HCT116 (cell line): ENCODE measurements around the gene GORASP1. TPM values are rescaled to one million over a fixed set of nuclear protein-coding genes. Genes with fewer than 3 reads are reported as not detected.

Source experiments
- ATAC-seq: fragments of 200-7000 bp; cut with Tn5 transposase; 2 replicates; pipeline ENCODE4 v1.9.1; 2020; ENCODE audit warnings: mild to moderate bottlenecking, moderate library complexity
- BruUV-seq: library from RNA; stranded (reverse); fragments of 400-500 nt; replicated peaks from 2 replicates; lab custom pipeline; 2021; lab: Mats Ljungman, UMichigan
- CTCF ChIA-PET: fragments of 300-600 bp; sonication (Branson Sonifier 250); formaldehyde crosslinking; loops from one replicate; lab custom pipeline; 2021; ENCODE audit warnings: antibody characterized with exemption; lab: Charles Lee
- POLR2A ChIA-PET: fragments of 300-600, 350-600 bp; sonication (Branson Sonifier 250); formaldehyde crosslinking; loops from one replicate; lab custom pipeline; 2021; ENCODE audit warnings: antibody characterized with exemption; lab: Charles Lee
- RAD21 ChIA-PET, 2 experiments: fragments of 300-600 bp; sonication (Branson Sonifier 250); formaldehyde crosslinking; loops; one replicate each; lab custom pipeline; 2023; ENCODE audit warnings: low total read pairs in 2 of 2; ENCODE audit not compliant: uncharacterized antibody in 2 of 2, unreplicated experiment in 2 of 2, low non-redundant PET in 1 of 2; lab: Charles Lee
- DNase-seq: peaks from one replicate; pipeline ENCODE4 v3.0.0-alpha.2; 2010; ENCODE audit warnings: low read depth, low spot score
- H2AFZ ChIP-seq: fragments of 200-600 bp; shearing (Covaris generic), sonication (generic); 2 replicates; pipeline ENCODE4 v1.6.1; 2017; ENCODE audit warnings: low read depth, mixed run types, mixed read lengths, antibody characterized with exemption, low read length; ENCODE audit not compliant: poor library complexity, severe bottlenecking
- H3K27ac ChIP-seq: 2 replicates; pipeline ENCODE4 v1.5.1; 2012; ENCODE audit warnings: low read depth, low read length
- H3K27me3 ChIP-seq: fragments of 200-600 bp; sonication (generic); 2 replicates; pipeline ENCODE4 v1.6.1; 2016; ENCODE audit warnings: mixed run types, low read length, mixed read lengths; ENCODE audit not compliant: insufficient read depth
- H3K36me3 ChIP-seq, 2 experiments: fragments of 200-500 bp in 1 of 2; fragments of 200-600 bp in 1 of 2; sonication (Bioruptor generic) in 1 of 2; sonication (generic) in 1 of 2; 2 replicates each; pipeline versions ENCODE4 v1.5.1 to v1.6.1; 2014 to 2016; ENCODE audit warnings: low read length in 2 of 2, inconsistent platforms in 1 of 2, mixed read lengths in 1 of 2, mixed run types in 1 of 2; ENCODE audit not compliant: insufficient read depth in 2 of 2, control insufficient read depth in 1 of 2
- H3K4me1 ChIP-seq, 2 experiments: fragments of 200-600 bp in 1 of 2; sonication (generic) in 1 of 2; 2 replicates each; pipeline versions ENCODE4 v1.5.1 to v1.6.1; 2012 to 2017; ENCODE audit warnings: low read length in 2 of 2, inconsistent platforms in 1 of 2, mild to moderate bottlenecking in 1 of 2, mixed read lengths in 1 of 2, mixed run types in 1 of 2, moderate library complexity in 1 of 2; ENCODE audit not compliant: insufficient read depth in 2 of 2, control insufficient read depth in 1 of 2
- H3K4me2 ChIP-seq: fragments of 200-600 bp; sonication (generic); 2 replicates; pipeline ENCODE4 v1.6.1; 2017; ENCODE audit warnings: mixed run types, low read length, mixed read lengths
- H3K4me3 ChIP-seq, 2 experiments: fragments of 200-600 bp in 1 of 2; sonication (generic) in 1 of 2; replicated peaks in 1 of 2; 2 replicates each; pipeline ENCODE4 v1.5.1; 2011 to 2016; ENCODE audit warnings: low read length in 2 of 2, control low read depth in 1 of 2, low read depth in 1 of 2, mild to moderate bottlenecking in 1 of 2, mixed read lengths in 1 of 2, mixed run types in 1 of 2
- H3K79me2 ChIP-seq: fragments of 200-600 bp; sonication (generic); 2 replicates; pipeline ENCODE4 v1.6.1; 2017; ENCODE audit warnings: mild to moderate bottlenecking, mixed run types, low read length, moderate library complexity, mixed read lengths; ENCODE audit not compliant: insufficient read depth
- H3K9ac ChIP-seq: fragments of 200-600 bp; sonication (generic); 2 replicates; pipeline ENCODE4 v1.6.1; 2016; ENCODE audit warnings: low read length, mixed read lengths
- H3K9me2 ChIP-seq: fragments of 200-600 bp; sonication (generic), shearing (Covaris generic); 2 replicates; pipeline ENCODE4 v1.6.1; 2017; ENCODE audit warnings: mixed run types, mild to moderate bottlenecking, moderate library complexity; ENCODE audit not compliant: insufficient read depth
- H3K9me3 ChIP-seq, 2 experiments: fragments of 200-500 bp in 1 of 2; fragments of 200-600 bp in 1 of 2; sonication (Bioruptor generic) in 1 of 2; sonication (generic) in 1 of 2; 2 replicates each; pipeline ENCODE4 v1.6.1; 2014 to 2017; ENCODE audit warnings: low read length in 2 of 2, mixed read lengths in 2 of 2, inconsistent platforms in 1 of 2, low read depth in 1 of 2, mild to moderate bottlenecking in 1 of 2, mixed run types in 1 of 2, moderate library complexity in 1 of 2; ENCODE audit not compliant: control insufficient read depth in 1 of 2, insufficient read depth in 1 of 2
- H4K20me1 ChIP-seq: fragments of 200-600 bp; sonication (generic), shearing (Covaris generic); 2 replicates; pipeline ENCODE4 v1.6.1; 2017; ENCODE audit warnings: mixed run types, mild to moderate bottlenecking, moderate library complexity; ENCODE audit not compliant: insufficient read depth
- CTCF ChIP-seq, 3 experiments: fragments of 200-600 bp in 1 of 3; sonication (generic) in 1 of 3; IDR thresholded peaks in 2 of 3; conservative IDR thresholded peaks in 1 of 3; 2 replicates each; pipeline ENCODE4 v1.5.1; 2012 to 2017; ENCODE audit warnings: low read depth in 2 of 3, low read length in 2 of 3, antibody characterized with exemption in 1 of 3, borderline replicate concordance in 1 of 3, control low read depth in 1 of 3, mild to moderate bottlenecking in 1 of 3, mixed read lengths in 1 of 3, mixed run types in 1 of 3, moderate library complexity in 1 of 3; ENCODE audit not compliant: insufficient read depth in 1 of 3
- JUND ChIP-seq: IDR thresholded peaks from 2 replicates; pipeline ENCODE4 v1.6.1; 2012
- POLR2A ChIP-seq: IDR thresholded peaks from 2 replicates; pipeline ENCODE4 v1.7.0; 2011; ENCODE audit warnings: borderline replicate concordance; ENCODE audit not compliant: insufficient read depth, insufficient read length; ENCODE audit errors: extremely low read depth
- SP1 ChIP-seq: IDR thresholded peaks from 2 replicates; pipeline ENCODE4 v1.6.1; 2012; ENCODE audit warnings: low read depth
- YY1 ChIP-seq: IDR thresholded peaks from 2 replicates; pipeline ENCODE4 v1.6.1; 2011; ENCODE audit warnings: low read length, low read depth, moderate library complexity, mild to moderate bottlenecking; ENCODE audit not compliant: insufficient replicate concordance; ENCODE audit errors: extremely low read depth
- intact Hi-C: fragments of 100-400 bp; cut with micrococcal nuclease; formaldehyde crosslinking; loops from 2 replicates; pipeline ENCODE4 v1.10.0; 2022
- total RNA-seq: library from RNA; stranded (reverse); gene quantifications from one replicate; pipeline ENCODE4 v1.2.1, GENCODE V29; 2021; ENCODE audit not compliant: unreplicated experiment

GORASP1 gene
- total RNA-seq, 1 experiment from 2014 or later: 38.8 TPM

GRCh38 chr3:39127269-39127907 is 20.0 kb upstream of the GORASP1 start:
- no peak overlapping the region for H2AFZ ChIP-seq
- TF ChIP-seq SP1 (no peak), CTCF (IDR thresholded peaks at IDR 0.05 in 2 of 3, conservative IDR thresholded peaks at IDR 0.05 in 1 of 3; ENCODE audit: borderline replicate concordance in 1 of 3, insufficient read depth in 1 of 3, low read depth in 2 of 3, low read length in 2 of 3) (no peak), JUND (no peak), POLR2A (no peak), YY1 (no peak)
- TF ChIP-seq, all 23 proteins: peak for 0
- no TSS peak for BruUV-seq
- Histone ChIP-seq H3K9ac (no peak overlapping the region), H3K4me2 (no peak overlapping the region), H4K20me1 (no peaks in the 10 kb centered on the region), H3K4me3 (no peak overlapping the region), H3K9me2 (no peaks in the 10 kb centered on the region), H3K27ac (no peak overlapping the region), H3K4me1 (peaks cover 26 to 27% of the 10 kb centered on the region in 2 experiments), H3K27me3 (no peaks in the 10 kb centered on the region), H3K9me3 (no peaks in the 10 kb centered on the region), H3K36me3 (no peaks in the 10 kb centered on the region), H3K79me2 (no peaks in the 10 kb centered on the region)
- no peak for ATAC-seq
- intact Hi-C loops: no loop called here
- RAD21 ChIA-PET: interaction anchor here (3.6 to 3.9 kb wide), 2 partner anchors 160 to 161 kb away, joined by 21 to 30 read pairs; no protein-coding TSS in a partner anchor
- DNase-seq: no peak
- POLR2A ChIA-PET: interaction anchor here (1.1 kb wide), 1 partner anchor 161 kb away, joined by 3 read pairs; no protein-coding TSS in a partner anchor
- CTCF ChIA-PET: interaction anchor here (0.7 to 6.7 kb wide), 4 partner anchors 15 to 162 kb away, joined by 3 to 184 read pairs (median 3); no protein-coding TSS in a partner anchor
